A549 (cell line): Measurements from ENCODE around the gene EFHC1. TPM values are rescaled to one million over a fixed set of nuclear protein-coding genes. Genes with fewer than 3 reads are reported as not detected.
A peak's percentile ranks its signal among the peaks of the same experiment; 100 is the strongest.

Experiments used
- ATAC-seq, 2 experiments: fragments of 200-7000 bp in 1 of 2; fragments of >200 bp in 1 of 2; cut with Nextera tagmentation in 1 of 2; cut with Tn5 transposase in 1 of 2; 3 replicates each; pipeline versions ENCODE4 v1.8.0 to v1.9.1; 2018 to 2020; ENCODE audit warnings: mild to moderate bottlenecking in 1 of 2, moderate library complexity in 1 of 2
- CTCF ChIA-PET: fragments of 300-600 bp; sonication (Branson Sonifier 250); formaldehyde crosslinking; extraction: SDS; loops from one replicate; lab custom pipeline; 2021; ENCODE audit warnings: antibody characterized with exemption, inconsistent platforms; lab: Yijun Ruan, JAX
- POLR2A ChIA-PET: fragments of 350-600 bp; formaldehyde crosslinking; extraction: SDS; loops from one replicate; lab custom pipeline; 2021; ENCODE audit warnings: antibody characterized with exemption, inconsistent platforms; lab: Yijun Ruan, JAX
- DNase-seq, 2 experiments: peaks; one replicate each; pipeline versions ENCODE4 v3.0.0 to v3.0.0-alpha.2; 2011 to 2016; ENCODE audit warnings: low read depth in 1 of 2, low spot score in 1 of 2
- FAIRE-seq: peaks from 2 replicates; lab custom pipeline; 2011; peaks lifted over from hg19 to GRCh38; lab: Jason Lieb, UNC
- H3K27ac ChIP-seq, 2 experiments: fragments of >200 bp; sonication (Bioruptor Twin); formaldehyde crosslinking; 3 replicates each; pipeline ENCODE4 v1.5.1; 2016 to 2017
- H3K4me1 ChIP-seq: fragments of >200 bp; sonication (Bioruptor Twin); formaldehyde crosslinking; 3 replicates; pipeline ENCODE4 v1.6.1; 2016
- H3K4me2 ChIP-seq: fragments of >200 bp; sonication (Bioruptor Twin); formaldehyde crosslinking; 3 replicates; pipeline ENCODE4 v1.6.1; 2016
- H3K4me3 ChIP-seq: fragments of >200 bp; sonication (Bioruptor Twin); formaldehyde crosslinking; 3 replicates; pipeline ENCODE4 v1.5.1; 2016
- H3K9me3 ChIP-seq: fragments of >200 bp; sonication (Bioruptor Twin); formaldehyde crosslinking; 3 replicates; pipeline ENCODE4 v1.6.1; 2016
- CBX2 ChIP-seq: fragments of 200-600 bp; sonication (generic); IDR thresholded peaks from 2 replicates; pipeline ENCODE4 v1.6.1; 2016; ENCODE audit warnings: low read depth, mild to moderate bottlenecking, borderline replicate concordance
- CBX8 ChIP-seq: fragments of 200-600 bp; sonication (generic); IDR thresholded peaks from 2 replicates; pipeline ENCODE4 v1.6.1; 2016
- EHF ChIP-seq: fragments of 250-450 bp; sonication (Bioruptor Pico); IDR thresholded peaks from 2 replicates; pipeline ENCODE4 v1.5.0; 2020; ENCODE audit warnings: mild to moderate bottlenecking
- EHMT2 ChIP-seq: fragments of 200-600 bp; sonication (generic); IDR thresholded peaks from 2 replicates; pipeline ENCODE4 v1.6.1; 2016; ENCODE audit warnings: antibody characterized with exemption, low read depth, mild to moderate bottlenecking, moderate library complexity
- EP300 ChIP-seq, 2 experiments: fragments of >200 bp; sonication (Bioruptor Twin); formaldehyde crosslinking; IDR thresholded peaks; 2 replicates in 1 of 2; 3 replicates in 1 of 2; pipeline ENCODE4 v1.6.1; 2016 to 2017
- FOXS1 ChIP-seq: fragments of 250-450 bp; sonication (Bioruptor Pico); IDR thresholded peaks from 2 replicates; pipeline ENCODE4 v1.5.0; 2020; ENCODE audit warnings: mild to moderate bottlenecking, moderate library complexity
- HES2 ChIP-seq: fragments of >200 bp; sonication (Bioruptor Twin); formaldehyde crosslinking; IDR thresholded peaks from 2 replicates; pipeline ENCODE4 v1.6.1; 2016
- HEYL ChIP-seq: fragments of 250-450 bp; sonication (Bioruptor Pico); IDR thresholded peaks from 2 replicates; pipeline ENCODE4 v1.8.0; 2021; ENCODE audit warnings: mild to moderate bottlenecking, moderate library complexity
- HOXA7 ChIP-seq: fragments of 250-450 bp; sonication (Bioruptor Pico); IDR thresholded peaks from 2 replicates; pipeline ENCODE4 v1.5.0; 2020; ENCODE audit warnings: mild to moderate bottlenecking, moderate library complexity
- HOXB5 ChIP-seq: fragments of 250-450 bp; sonication (Bioruptor Pico); IDR thresholded peaks from 2 replicates; pipeline ENCODE4 v1.5.0; 2020; ENCODE audit warnings: mild to moderate bottlenecking, moderate library complexity
- JUNB ChIP-seq: fragments of >200 bp; sonication (Bioruptor Twin); formaldehyde crosslinking; IDR thresholded peaks from 2 replicates; pipeline ENCODE4 v1.6.1; 2016
- KDM1A ChIP-seq: fragments of 200-600 bp; sonication (generic); IDR thresholded peaks from 2 replicates; pipeline ENCODE4 v1.6.1; 2016; ENCODE audit warnings: low read depth, mild to moderate bottlenecking
- MAFK ChIP-seq: fragments of 450-650 bp; IDR thresholded peaks from 2 replicates; pipeline ENCODE4 v1.6.1; 2014; ENCODE audit not compliant: partially characterized antibody
- MAZ ChIP-seq: fragments of 150-350 bp; IDR thresholded peaks from 2 replicates; pipeline ENCODE4 v1.6.1; 2014; ENCODE audit warnings: antibody characterized with exemption, low read depth, low read length, borderline replicate concordance
- MYC ChIP-seq: IDR thresholded peaks from 2 replicates; pipeline ENCODE4 v1.6.1; 2012; ENCODE audit warnings: mild to moderate bottlenecking, inconsistent platforms, low read length, improper control_type of control experiment, borderline replicate concordance
- NPAS2 ChIP-seq: fragments of 250-450 bp; sonication (Bioruptor Pico); IDR thresholded peaks from 2 replicates; pipeline ENCODE4 v1.8.0; 2022; ENCODE audit warnings: mild to moderate bottlenecking, moderate library complexity, borderline replicate concordance
- NR3C1 ChIP-seq: fragments of >200 bp; sonication (Bioruptor Twin); formaldehyde crosslinking; IDR thresholded peaks from 3 replicates; pipeline ENCODE4 v1.6.1; 2017
- PBX3 ChIP-seq: IDR thresholded peaks from 2 replicates; pipeline ENCODE4 v1.6.1; 2012
- RCOR1 ChIP-seq: fragments of 150-350 bp; IDR thresholded peaks from 2 replicates; pipeline ENCODE4 v1.6.1; 2014; ENCODE audit warnings: antibody characterized with exemption, low read length, low read depth
- ZSCAN20 ChIP-seq: fragments of 250-450 bp; sonication (Bioruptor Pico); IDR thresholded peaks from 2 replicates; pipeline ENCODE4 v1.8.0; 2022; ENCODE audit warnings: mild to moderate bottlenecking, moderate library complexity
- WGBS: methylation state at CpG from one replicate; pipeline ENCODE4 v1.1.6; 2017; ENCODE audit errors: missing lambda C conversion rate; 5-methylcytosine and 5-hydroxymethylcytosine counted together
- polyA plus RNA-seq, 4 experiments: library from polyadenylated mRNA; depleted of rRNA in 3 of 4; stranded (reverse); fragments of >200 nt; fragmentation: RNase III in 1 of 4; extraction: RNeasy Plus Mini Kit Qiagen cat#74134 plus additional on column Dnase treatment in 1 of 4; gene quantifications; 2 replicates in 3 of 4; 3 replicates in 1 of 4; pipeline ENCODE4 v1.2.3, GENCODE V29; 2011 to 2017

The EFHC1 gene
- polyA plus RNA-seq, 2 of the 4 experiments (the other 2 are of a cell fraction) = 14.0 to 46.7 TPM

GRCh38 chr6:52522151-52522626 lies 102.0 kb downstream of the EFHC1 start:
- 0 out of 6 replicates have a peak, but pooled peaks of 1 of the 2 experiments have one; percentile 5 for ATAC-seq
- 44% methylated on average over 7 of the region's 7 CpGs for WGBS
- ChIA-PET CTCF (interaction anchor here (1.2 kb wide), 1 partner anchor 259 kb away, joined by 3 read pairs; no protein-coding TSS in a partner anchor), POLR2A (no interaction called here)
- H3K9me3 ChIP-seq = no peaks in the 10 kb centered on the region
- TF ChIP-seq HES2 = no peak
- TF ChIP-seq, all 56 proteins: peak for 0
- FAIRE-seq = no peak
- DNase-seq = no peak
- Histone ChIP-seq H3K4me1 (peaks cover 45% of the 10 kb centered on the region), H3K4me3 (no peak overlapping the region), H3K4me2 (peak overlapping the region; percentile 53), H3K27ac (peak overlapping the region; percentile 36 to 78)

- Histone ChIP-seq H3K4me2 (peak overlapping the region; percentile 53), H3K4me1 (peaks cover 42% of the 10 kb centered on the region), H3K4me3 (no peak overlapping the region), H3K9me3 (no peaks in the 10 kb centered on the region), H3K27ac (peak overlapping the region; percentile 36 to 78; a peak in 5 of 6 replicates)
- FAIRE-seq = no peak
- 52% methylated on average over 3 of the region's 3 CpGs for whole genome bisulfite sequencing
- TF ChIP-seq ZSCAN20 (CRISPR knock-in tag) (no peak), FOXS1 (CRISPR knock-in tag) (no peak), HOXA7 (no peak), KDM1A (no peak), EHF (no peak), CBX2 (no peak), CBX8 (no peak), JUNB (no peak), HOXB5 (no peak)
- no peak for DNase-seq
- ChIA-PET CTCF (interaction anchor here (1.2 kb wide), 1 partner anchor 259 kb away, joined by 3 read pairs; no protein-coding TSS in a partner anchor), POLR2A (no interaction called here)
- peak; percentile 22 to 26; a peak in 2 of 6 replicates for ATAC-seq
Observed at GRCh38 chr6:52522655-52523054, 102.5 kb downstream of the EFHC1 start.

- no peak for TF ChIP-seq PBX3
- TF ChIP-seq MAFK = peak; percentile 64
- no peaks in the 10 kb centered on the region for H3K9me3 ChIP-seq
- POLR2A ChIA-PET = no interaction called here
- H3K4me3 ChIP-seq = no peak overlapping the region
- DNase-seq (no peak), FAIRE-seq (no peak), ATAC-seq (no peak)
- H3K27ac ChIP-seq = no peak overlapping the region
- H3K4me1 ChIP-seq = peaks cover 34% of the 10 kb centered on the region
- 79% methylated on average over 6 of the region's 6 CpGs for WGBS
- CTCF ChIA-PET = interaction anchor here (1.0 kb wide), 1 partner anchor 9 kb away, joined by 3 read pairs; no protein-coding TSS in a partner anchor
- H3K4me2 ChIP-seq = no peak overlapping the region
Observed at GRCh38 chr6:52523378-52524142, 103.4 kb downstream of the EFHC1 start.

GRCh38 chr6:52524918-52525317 lies 104.8 kb downstream of the EFHC1 start:
- Histone ChIP-seq H3K4me2 (no peak overlapping the region), H3K4me1 (peaks cover 29% of the 10 kb centered on the region), H3K27ac (no peak overlapping the region), H3K9me3 (no peaks in the 10 kb centered on the region), H3K4me3 (no peak overlapping the region)
- POLR2A ChIA-PET = no interaction called here
- WGBS = 92% methylated on average over 4 of the region's 4 CpGs
- no peak for FAIRE-seq
- DNase-seq = no peak
- CTCF ChIA-PET = no interaction called here
- TF ChIP-seq NPAS2 (CRISPR knock-in tag) (no peak), PBX3 (no peak), EHMT2 (no peak), NR3C1 (no peak), HEYL (no peak), HOXB5 (no peak), MYC (no peak), EP300 (IDR thresholded peaks at IDR 0.05) (no peak), MAZ (no peak), RCOR1 (no peak), MAFK (no peak)
- ATAC-seq = no peak
